COLO668 (cell line): ENCODE data around the gene KIF1A.

Experiments used
- DNase-seq: peaks from one replicate; lab custom pipeline; 2025; ENCODE audit not compliant: unreplicated experiment; lab: John Stamatoyannopoulos, UW

Gene KIF1A

DNA sequence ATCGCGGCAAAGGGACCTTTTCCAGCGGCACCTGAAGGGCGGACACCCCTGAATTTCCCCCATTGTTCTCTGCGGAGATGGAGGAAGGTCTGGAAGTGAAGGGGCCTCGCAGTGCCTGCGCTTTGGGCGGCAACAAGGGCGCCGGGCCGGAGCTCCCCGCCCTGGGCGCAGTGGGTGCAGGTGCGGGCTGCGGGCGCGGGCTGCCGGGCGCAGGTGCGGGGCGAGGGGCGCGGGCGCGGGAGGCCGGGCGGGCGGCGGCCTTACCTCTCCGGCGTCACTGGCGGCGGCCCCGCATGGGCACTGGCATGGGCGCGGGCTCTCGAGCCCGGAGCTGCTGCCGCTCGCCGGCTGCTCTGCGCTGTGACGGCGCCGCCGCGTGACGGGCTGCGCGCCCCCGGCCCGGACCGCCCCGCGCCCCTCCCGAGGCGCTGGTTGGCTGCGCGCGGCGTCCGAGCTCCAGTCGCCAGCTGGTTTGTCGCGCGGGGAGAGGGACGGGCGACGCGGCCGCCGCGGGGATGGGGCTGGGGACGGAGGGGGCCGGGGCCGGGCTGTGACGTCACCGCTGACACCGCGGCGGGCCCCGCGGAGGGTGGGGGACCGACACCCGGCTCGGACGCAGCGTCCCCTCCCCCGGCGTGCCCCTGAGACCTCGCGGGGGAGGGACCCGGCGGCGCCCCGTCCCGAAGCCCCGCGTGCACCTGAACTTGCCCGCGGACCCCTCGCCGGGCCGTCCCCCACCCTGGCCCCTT is at the start of gene KIF1A:
KIF1A (minus strand) TSS at position 362 of the 749 bp plus-strand sequence. CDS start 22,467 bp downstream, outside the sequence.
- peak; percentile 97 for DNase-seq

DNA sequence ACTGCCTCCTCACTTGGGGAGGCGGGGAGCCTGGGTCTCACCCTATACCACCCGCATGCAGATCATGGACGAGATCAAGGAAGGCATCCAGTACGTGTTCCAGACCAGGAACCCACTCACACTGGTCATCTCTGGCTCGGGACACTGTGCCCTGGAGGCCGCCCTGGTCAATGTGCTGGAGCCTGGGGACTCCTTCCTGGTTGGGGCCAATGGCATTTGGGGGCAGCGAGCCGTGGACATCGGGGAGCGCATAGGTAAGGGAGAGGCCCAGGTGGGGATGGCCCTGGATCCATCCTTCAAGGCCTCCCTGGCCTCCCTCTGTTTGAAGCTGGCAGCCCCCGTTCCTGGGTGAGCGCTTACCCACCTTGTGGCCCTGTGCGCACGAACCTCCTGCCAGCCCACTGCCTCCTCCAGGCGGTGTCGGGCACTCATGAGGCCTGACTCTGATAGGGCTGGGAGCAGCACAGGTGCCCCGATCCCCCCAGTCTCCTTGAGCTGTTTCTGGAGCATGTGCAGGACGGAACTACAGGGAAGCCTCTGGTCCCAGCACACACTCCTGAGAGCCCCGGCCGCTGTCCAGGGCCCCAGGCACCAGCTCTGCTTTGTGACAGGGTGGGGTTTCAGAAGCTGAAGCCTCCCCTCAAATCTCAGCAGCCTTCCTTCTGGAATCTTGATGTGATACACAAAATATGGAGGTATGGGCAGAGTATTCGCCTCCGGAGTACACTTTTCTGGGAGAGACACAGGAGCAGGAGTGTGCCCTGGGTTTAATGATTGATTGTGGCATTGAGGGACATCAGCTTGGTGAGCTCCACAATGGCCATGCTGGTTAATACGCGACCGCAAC is 49.3 kb upstream of the KIF1A start:
- no peak for DNase-seq

- DNase-seq: peak; percentile 42
Observed at GRCh38 chr2:240868286-240869108, 48.5 kb upstream of the KIF1A start, which contains the start of gene AGXT. Gene AGXT, plus strand, starts transcription at chr2:240868824. Its CDS starts 42 bp downstream, at chr2:240868866.

GRCh38 chr2:240865391-240865790 is 45.4 kb upstream of the KIF1A start:
- DNase-seq: no peak

- no peak for DNase-seq
Observed at GRCh38 chr2:240864475-240864874, 44.5 kb upstream of the KIF1A start.

DNA sequence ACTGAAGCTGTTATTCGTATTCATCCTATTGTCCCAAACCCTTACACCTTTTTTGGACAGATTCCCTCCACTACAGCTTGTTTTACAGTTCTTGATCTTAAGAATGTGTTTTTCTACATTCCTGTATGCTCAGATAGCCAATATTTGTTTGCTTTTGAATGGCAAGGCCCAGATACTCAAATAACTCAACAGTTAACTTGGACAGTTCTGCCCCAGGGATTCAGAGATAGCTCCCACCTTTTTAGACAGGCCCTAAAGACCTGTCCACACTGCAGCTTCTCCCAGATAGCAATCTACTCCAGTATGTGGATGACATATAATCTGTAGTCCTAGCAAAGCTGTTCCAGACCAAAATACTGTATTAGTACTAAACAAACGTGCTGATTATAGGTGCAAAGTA is 41.5 kb upstream of the KIF1A start:
- no peak for DNase-seq

DNA sequence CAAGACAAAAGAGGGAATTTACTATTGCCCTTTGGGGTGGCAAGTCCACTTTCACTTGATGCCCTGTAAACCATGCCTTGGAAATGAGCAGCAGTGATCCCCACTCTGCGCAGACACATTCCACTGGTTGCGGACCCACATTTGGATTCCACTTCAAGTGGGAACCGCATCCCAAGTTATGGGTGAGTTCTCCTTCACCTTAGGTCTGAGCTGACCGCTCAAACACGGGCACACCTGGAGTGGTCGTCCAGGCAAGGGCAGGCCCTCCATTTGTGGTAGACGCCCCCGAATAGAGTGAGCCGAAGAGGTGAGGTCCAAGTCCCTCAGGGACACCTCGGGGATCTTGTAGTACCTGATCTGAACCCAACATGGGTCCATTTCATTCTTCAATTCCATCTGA is 38.9 kb upstream of the KIF1A start:
- DNase-seq: no peak

GRCh38 chr2:240858321-240858720 is 38.3 kb upstream of the KIF1A start:
- no peak for DNase-seq

DNA sequence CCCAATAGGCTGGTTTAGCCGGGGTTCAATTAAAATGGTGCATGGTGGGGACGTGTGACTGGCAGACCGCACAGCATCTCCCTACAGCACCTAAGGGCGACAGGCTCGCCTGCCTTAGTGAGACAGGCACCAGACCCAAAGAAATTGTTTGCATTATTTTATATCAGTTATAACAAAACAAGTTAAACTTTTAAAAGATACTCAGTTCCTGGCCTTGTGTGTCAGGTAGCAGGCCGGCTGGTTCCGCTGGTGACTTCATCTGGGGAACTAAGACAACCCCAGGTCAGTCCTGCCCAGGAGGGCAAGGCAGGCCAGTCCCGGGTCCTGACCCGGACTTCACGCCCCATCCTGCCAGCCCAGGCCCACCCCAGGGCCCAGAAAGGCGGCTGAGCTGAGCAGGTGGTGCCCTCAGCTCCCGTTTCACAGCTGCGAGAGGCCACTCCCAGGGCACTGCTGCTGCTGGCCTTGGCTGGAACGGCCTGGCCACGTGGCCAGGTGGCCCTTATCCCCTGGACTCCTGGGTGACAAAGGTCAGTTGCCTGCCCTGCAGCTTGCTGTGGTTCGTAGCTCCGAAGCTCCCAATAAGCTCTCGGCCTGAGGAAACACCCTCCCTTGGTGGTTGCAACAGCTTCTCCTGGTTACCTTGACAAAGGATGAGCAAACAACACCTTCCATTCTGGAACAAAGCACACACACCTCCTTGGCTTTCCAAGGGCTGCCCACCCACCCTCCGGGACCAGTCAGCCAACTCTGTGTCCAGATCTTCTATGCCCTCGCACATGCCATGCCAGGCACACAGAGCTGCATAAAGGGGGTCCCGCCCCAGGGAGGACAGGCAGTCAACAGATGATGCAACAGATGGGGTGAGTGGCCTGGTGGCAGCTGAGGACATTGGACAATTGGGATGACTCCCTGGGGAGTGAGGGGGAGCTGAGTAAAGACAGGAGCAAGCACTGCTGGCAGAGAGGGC is 37.3 kb upstream of the KIF1A start:
- DNase-seq: peak; percentile 26

- peak; percentile 30 for DNase-seq
Observed at GRCh38 chr2:240856151-240856980, 36.3 kb upstream of the KIF1A start.

- no peak for DNase-seq
Observed at GRCh38 chr2:240855670-240856069, 35.7 kb upstream of the KIF1A start.

GRCh38 chr2:240852671-240853314 is 32.8 kb upstream of the KIF1A start:
- DNase-seq: no peak

DNA sequence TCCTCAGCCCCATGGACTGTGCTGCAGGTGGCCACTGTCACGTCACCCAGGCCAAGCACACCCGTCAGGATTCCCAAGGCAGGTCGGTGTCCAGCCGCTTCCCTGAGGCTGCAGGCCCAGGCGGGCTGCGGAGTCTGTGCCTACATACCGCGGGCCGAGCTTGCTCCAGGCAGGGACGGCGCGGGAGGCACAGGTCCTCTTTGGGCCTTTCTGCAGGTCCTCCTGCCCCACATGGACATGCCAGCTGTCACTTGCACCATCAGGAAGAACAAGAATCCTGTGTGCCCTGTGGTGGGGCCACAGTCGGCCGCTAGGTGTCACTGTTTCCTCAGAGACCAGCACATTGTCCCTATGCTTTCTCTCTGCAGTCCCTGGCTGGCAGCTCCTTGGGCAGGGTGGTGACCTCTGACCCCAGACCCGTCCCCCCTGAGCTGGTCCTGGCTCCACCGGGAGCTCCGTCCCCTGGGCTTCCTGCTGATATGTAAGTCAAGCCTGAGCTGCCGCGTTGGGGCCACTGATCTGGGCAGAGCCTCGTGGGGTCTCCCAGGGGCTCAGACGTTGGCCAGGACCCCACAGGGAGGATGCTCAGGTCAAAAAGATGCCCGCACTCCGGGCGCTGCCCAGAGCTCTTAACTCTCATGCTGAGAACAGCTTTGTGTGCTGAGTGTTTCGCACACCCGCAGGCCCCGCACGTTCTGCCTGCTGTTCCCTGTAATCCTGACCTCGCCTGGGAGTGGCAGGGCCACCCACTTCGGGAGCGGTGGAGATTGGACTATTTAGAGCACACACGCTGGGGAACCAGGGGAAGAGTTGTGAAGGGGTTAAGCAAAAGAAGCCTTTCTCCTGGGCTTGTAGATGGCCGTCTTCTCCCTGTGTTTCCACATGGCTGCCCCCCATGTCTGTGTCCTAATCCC is 31.3 kb upstream of the KIF1A start:
- peak; percentile 80 for DNase-seq

GRCh38 chr2:240850756-240851077 is 30.7 kb upstream of the KIF1A start:
- DNase-seq: no peak

DNA sequence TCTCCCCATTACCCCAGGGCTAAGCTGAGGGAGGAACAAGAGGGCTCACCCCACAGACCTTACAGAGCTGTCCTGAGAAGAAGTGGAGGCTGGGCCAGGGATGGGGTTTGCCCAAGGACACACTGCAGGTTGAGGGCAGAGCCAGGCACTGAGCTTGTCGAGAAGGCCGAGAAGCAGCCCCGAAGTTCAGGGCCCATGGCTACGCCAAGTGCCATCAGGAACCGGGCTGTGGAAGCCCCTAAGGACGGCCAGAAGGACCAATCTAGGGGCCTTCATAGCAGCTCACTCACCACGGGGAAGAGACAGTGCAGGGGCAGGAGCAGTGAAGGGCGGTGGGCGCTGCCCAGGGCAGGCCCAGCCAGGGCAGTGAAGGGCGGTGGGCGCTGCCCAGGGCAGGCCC is 30.0 kb upstream of the KIF1A start:
- DNase-seq: no peak

- DNase-seq: no peak
Observed at GRCh38 chr2:240848900-240849680, 29.1 kb upstream of the KIF1A start.

- no peak for DNase-seq
Observed at GRCh38 chr2:240847817-240848216, 27.8 kb upstream of the KIF1A start.
